A204.1 (cell line): ENCODE data around the gene LPAR1.

Experiments
- FAIRE-seq: peaks from 2 replicates; lab custom pipeline; 2012; peaks lifted over from hg19 to GRCh38; lab: Jason Lieb, UNC

LPAR1 gene

GRCh38 chr9:111037356-111037707 is 938 bp downstream of the LPAR1 start:
- FAIRE-seq, result no peak

DNA sequence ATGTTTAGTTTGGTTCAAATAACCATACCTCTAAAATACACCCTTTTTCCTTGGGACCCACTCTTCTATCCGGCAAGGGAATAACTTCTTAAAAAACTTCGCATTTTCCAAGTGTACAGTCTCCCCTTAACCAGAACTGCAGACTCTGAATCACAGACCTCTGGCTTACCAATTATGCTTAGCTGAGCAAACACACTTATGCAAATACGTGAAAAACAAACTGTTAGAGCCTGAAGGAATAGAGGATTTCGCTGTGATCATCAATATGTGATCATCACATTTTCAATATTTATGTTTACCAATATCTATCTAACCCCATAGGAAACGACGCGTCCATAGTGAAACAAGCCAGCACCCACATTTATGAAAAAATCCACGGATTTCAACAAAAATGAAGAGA is 1.3 kb downstream of the LPAR1 start:
- FAIRE-seq, result no peak

DNA sequence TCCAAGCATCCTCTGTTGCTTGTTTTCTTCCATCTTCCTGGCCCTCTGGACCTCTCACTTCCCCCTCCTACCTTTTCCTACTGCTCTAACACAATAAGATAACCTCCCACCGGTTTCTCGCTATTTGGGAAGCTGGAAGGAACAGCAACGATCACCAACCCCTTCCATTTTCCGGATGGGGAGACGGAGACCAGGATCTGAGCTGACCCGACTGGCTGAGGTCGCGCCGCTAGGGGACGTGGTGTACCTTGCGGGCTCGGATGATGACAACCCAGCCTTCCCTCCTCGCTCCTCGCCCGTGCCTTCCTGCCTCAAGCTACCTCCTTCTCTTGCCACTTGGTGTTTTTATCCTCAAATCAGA is 1.9 kb downstream of the LPAR1 start:
- FAIRE-seq, result no peak

GRCh38 chr9:111035543-111036428 is 2.5 kb downstream of the LPAR1 start:
- no peak for FAIRE-seq

- FAIRE-seq, result no peak
These were observed 3.3 kb downstream of the LPAR1 start for GRCh38 chr9:111034898-111035539.

GRCh38 chr9:111034170-111034897 is 3.9 kb downstream of the LPAR1 start:
- FAIRE-seq, result no peak

- FAIRE-seq, result no peak
These were observed 7.8 kb downstream of the LPAR1 start for GRCh38 chr9:111030492-111030891.

DNA sequence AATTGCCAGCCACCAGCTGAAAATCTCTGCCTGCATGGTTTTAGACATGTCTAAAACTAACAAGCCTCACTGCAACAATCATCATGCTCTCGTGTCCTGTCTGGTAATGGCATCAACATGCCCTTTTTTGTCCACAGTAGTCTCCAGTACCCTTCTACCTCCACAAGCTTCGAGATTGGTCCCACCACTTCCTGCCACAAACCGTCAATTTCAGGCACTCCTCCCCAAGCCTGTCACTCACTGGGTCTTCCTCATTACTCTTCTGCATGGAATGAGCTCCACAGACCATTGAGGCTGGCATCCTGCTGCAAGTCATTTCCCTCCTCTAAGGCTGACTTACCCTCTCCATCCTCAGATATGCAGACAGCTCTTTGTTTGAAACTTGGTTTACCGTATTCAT is 9.0 kb downstream of the LPAR1 start:
- no peak for FAIRE-seq

GRCh38 chr9:111027798-111028197 is 10.5 kb downstream of the LPAR1 start:
- no peak for FAIRE-seq

GRCh38 chr9:111023128-111023527 is 15.1 kb downstream of the LPAR1 start:
- no peak for FAIRE-seq

- FAIRE-seq, result no peak
These were observed 17.7 kb downstream of the LPAR1 start for GRCh38 chr9:111020594-111020993.

GRCh38 chr9:111016426-111017045 is 21.7 kb downstream of the LPAR1 start:
- no peak for FAIRE-seq

DNA sequence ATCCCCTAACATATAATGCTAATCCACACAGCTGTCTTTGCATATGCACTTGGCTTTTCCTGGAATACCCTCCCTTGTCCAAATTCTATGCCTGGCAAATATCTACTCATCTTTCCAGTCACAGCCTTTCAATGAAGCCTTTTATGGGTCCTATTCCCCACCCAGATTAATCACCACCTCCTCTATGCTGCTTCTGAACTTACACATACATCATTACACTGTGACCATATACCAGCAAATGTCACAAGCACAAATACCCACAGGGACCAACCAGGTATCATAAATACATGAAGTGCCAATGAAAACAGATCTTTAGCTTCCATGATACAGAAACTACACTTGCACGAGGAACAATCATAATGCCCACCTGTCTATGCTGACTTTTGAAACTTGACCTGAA is 22.3 kb downstream of the LPAR1 start:
- no peak for FAIRE-seq

GRCh38 chr9:111013707-111014106 is 24.6 kb downstream of the LPAR1 start:
- FAIRE-seq, result no peak

DNA sequence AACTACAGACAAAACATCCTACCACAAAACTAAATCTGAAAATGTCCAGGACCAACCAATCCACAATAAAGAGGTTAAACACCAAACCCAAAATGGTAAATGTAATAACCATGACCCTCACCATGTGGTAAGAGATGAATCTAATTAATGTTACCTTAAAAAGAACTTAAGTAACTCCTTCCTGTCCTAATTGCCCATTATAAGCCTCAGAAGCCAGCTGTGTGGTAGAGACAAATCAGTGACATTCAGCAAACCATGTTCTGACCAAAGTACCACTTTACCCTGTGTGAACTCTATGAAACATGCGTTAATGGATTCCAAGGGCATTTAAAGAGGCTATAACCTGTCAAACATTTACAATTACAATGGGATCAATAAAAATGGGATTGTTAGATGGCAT is 25.0 kb downstream of the LPAR1 start:
- no peak for FAIRE-seq

DNA sequence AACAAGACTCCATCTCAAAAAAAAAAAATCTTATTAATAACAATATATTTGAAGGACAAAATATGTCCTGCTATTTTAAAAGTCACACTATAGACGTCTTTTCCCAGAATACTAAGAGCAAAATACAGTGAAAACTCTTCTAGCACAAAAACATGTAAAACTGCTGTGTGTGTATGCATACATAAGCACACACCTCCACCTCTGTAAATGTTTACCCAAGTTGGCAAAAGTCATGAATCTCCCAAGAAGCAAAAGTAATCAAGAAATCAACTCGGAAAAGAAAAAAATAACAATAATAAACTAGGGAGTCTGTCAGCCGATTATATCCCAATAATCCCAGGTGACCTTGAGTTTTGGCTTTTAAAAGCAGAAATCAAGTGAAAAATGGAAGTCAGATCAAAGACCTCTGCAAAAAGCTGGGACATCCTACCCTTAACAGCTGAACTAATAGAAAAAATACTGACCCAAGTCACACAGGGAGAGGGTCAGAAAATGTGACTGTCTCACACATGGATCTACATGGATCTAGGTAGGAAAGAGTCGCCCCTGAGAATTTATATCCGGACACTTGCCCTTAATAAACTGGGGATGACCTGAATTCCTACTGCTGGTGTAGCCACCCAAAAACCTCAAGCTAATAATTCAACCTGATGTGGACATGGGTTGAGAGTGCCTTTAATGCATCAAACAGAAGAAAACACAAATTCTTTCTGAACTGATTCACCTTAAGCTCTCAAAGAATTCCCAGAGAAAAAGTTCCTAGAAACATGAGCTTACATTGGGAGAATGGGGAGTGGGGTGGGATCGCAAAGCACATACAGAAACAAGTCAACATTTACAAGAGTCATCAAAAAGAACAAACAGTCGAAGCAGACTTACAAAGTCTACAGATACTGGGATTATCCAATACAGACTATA is 29.9 kb downstream of the LPAR1 start:
- no peak for FAIRE-seq

- FAIRE-seq, result no peak
These were observed 32.4 kb downstream of the LPAR1 start for GRCh38 chr9:111005746-111006470.

DNA sequence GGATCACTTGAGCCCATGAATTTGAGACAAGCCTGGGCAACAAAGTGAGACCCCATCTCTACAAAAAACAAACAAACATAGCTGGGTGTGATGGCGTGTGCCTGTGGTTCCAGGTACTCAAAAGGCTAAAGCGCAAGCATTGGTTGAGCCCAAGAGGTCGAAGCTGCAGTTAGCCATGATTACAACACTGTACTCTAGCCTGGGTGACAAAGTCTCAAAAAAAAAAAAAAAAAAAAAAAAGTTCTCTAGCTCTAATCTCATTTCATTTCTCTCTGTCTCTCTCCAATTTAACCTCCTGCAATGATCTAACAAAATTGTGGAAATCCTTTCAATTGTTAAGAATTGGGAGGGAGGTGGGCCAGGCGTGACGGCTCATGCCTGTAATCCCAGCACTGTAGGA is 33.3 kb downstream of the LPAR1 start:
- no peak for FAIRE-seq

- no peak for FAIRE-seq
These were observed 35.1 kb downstream of the LPAR1 start for GRCh38 chr9:111003182-111003581.

DNA sequence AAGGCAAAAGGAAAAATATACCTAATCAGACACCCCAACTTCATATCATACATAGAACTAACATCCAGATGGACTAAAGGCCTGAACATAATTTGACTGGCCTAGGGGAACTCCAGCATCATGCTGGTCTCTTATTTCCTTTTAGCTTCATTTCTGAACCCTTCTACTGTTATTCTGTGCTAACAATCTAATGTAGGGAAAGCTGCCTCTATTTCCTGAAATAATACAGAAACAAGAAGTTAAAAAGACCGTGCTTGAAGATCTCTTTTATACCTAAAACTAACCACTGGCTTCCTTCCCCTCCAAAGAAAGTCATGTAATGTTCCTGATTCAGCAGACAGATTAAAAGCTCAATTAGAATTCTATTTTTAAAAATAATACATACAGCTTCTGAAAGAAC is 36.7 kb downstream of the LPAR1 start:
- FAIRE-seq, result no peak

- no peak for FAIRE-seq
These were observed 38.1 kb downstream of the LPAR1 start for GRCh38 chr9:111000202-111000601.
